RWPE1 (cell line): ENCODE measurements around the gene ALPL.

Experiments
- CTCF ChIA-PET: fragments of 350-600 bp; sonication (Branson Sonifier 250); formaldehyde crosslinking; extraction: SDS; loops from one replicate; lab custom pipeline; 2021; lab: Yijun Ruan, JAX
- POLR2A ChIA-PET: fragments of 400-600 bp; formaldehyde crosslinking; extraction: SDS; loops from one replicate; lab custom pipeline; 2020; ENCODE audit warnings: antibody characterized with exemption; ENCODE audit not compliant: low non-redundant PET; lab: Yijun Ruan, JAX
- DNase-seq: peaks from one replicate; pipeline ENCODE4 v3.0.0; 2012; ENCODE audit warnings: low spot score
- H3K27ac ChIP-seq: fragments of 450-650 bp; 2 replicates; pipeline ENCODE4 v1.5.1; 2017
- CTCF ChIP-seq: fragments of 450-650 bp; conservative IDR thresholded peaks from 2 replicates; pipeline ENCODE4 v1.5.1; 2017; ENCODE audit warnings: low read depth, mild to moderate bottlenecking

The ALPL gene

GRCh38 chr1:21603177-21604138 is 94.2 kb downstream of the ALPL start:
- ChIA-PET POLR2A (no interaction called here), CTCF (no interaction called here)
- TF ChIP-seq CTCF, result no peak
- no peak for DNase-seq
- H3K27ac ChIP-seq, result no peak overlapping the region

GRCh38 chr1:21604208-21604957 is 95.2 kb downstream of the ALPL start:
- no peak for TF ChIP-seq CTCF
- ChIA-PET POLR2A (no interaction called here), CTCF (interaction anchor here (0.6 kb wide), 1 partner anchor 78 kb away, joined by 3 read pairs; no protein-coding TSS in a partner anchor)
- H3K27ac ChIP-seq, result no peak overlapping the region
- no peak for DNase-seq

GRCh38 chr1:21605012-21605715 is 95.9 kb downstream of the ALPL start:
- no peak for TF ChIP-seq CTCF
- no peak overlapping the region for H3K27ac ChIP-seq
- ChIA-PET POLR2A (no interaction called here), CTCF (interaction anchor here (0.6 kb wide), 1 partner anchor 77 kb away, joined by 3 read pairs; no protein-coding TSS in a partner anchor)
- no peak for DNase-seq

GRCh38 chr1:21605964-21606705 is 96.9 kb downstream of the ALPL start:
- CTCF ChIA-PET, result interaction anchor here (0.6 kb wide), 1 partner anchor 19 kb away, joined by 3 read pairs; no protein-coding TSS in a partner anchor
- POLR2A ChIA-PET, result no interaction called here
- H3K27ac ChIP-seq, result no peak overlapping the region
- TF ChIP-seq CTCF, result no peak
- DNase-seq, result no peak

GRCh38 chr1:21607549-21608529 is 98.6 kb downstream of the ALPL start:
- no peak overlapping the region for H3K27ac ChIP-seq
- POLR2A ChIA-PET, result no interaction called here
- no peak for TF ChIP-seq CTCF
- peak; percentile 99 for DNase-seq
- CTCF ChIA-PET, result no interaction called here
